HepG2 (cell line): ENCODE data around the gene HK2. TPM values are rescaled to one million over a fixed set of nuclear protein-coding genes. Genes with fewer than 3 reads are reported as not detected.

Experiments
- DR1 ChIP-seq: sonication (generic); formaldehyde crosslinking; IDR thresholded peaks from 2 replicates; pipeline ENCODE4 v1.8.0; 2021; ENCODE audit warnings: mild to moderate bottlenecking, missing genetic modification reagents, inconsistent platforms
- EZH2 ChIP-seq: conservative IDR thresholded peaks from 2 replicates; pipeline ENCODE4 v1.6.1; 2012; ENCODE audit warnings: mild to moderate bottlenecking, low read depth, low read length, moderate library complexity
- HIVEP1 ChIP-seq: sonication (generic); formaldehyde crosslinking; IDR thresholded peaks from 2 replicates; pipeline ENCODE4 v1.4.0; 2020; ENCODE audit warnings: mild to moderate bottlenecking, missing genetic modification reagents
- HOXA9 ChIP-seq: sonication (generic); formaldehyde crosslinking; IDR thresholded peaks from 2 replicates; pipeline ENCODE4 v1.8.1; 2022; ENCODE audit warnings: missing genetic modification reagents, mild to moderate bottlenecking, moderate library complexity, borderline replicate concordance
- KLF6 ChIP-seq: IDR thresholded peaks from 2 replicates; pipeline ENCODE4 v1.8.0; 2016; ENCODE audit warnings: missing biosample characterization, missing genetic modification reagents
- NR3C1 ChIP-seq: sonication (generic); formaldehyde crosslinking; IDR thresholded peaks from 2 replicates; pipeline ENCODE4 v1.4.0; 2020; ENCODE audit warnings: missing genetic modification reagents
- PAF1 ChIP-seq: IDR thresholded peaks from 2 replicates; pipeline ENCODE4 v1.6.1; 2016; ENCODE audit warnings: missing genetic modification reagents, missing compliant biosample characterization
- PHF20 ChIP-seq: sonication (generic); formaldehyde crosslinking; IDR thresholded peaks from 2 replicates; pipeline ENCODE4 v1.5.0; 2020; ENCODE audit warnings: mild to moderate bottlenecking, missing genetic modification reagents
- SKI ChIP-seq: fragments of 450-650 bp; IDR thresholded peaks from one replicate; pipeline ENCODE4 v1.6.1; 2018; ENCODE audit warnings: mild to moderate bottlenecking; ENCODE audit not compliant: partially characterized antibody
- STAG1 ChIP-seq: sonication (generic); formaldehyde crosslinking; IDR thresholded peaks from 2 replicates; pipeline ENCODE4 v1.4.0; 2020; ENCODE audit warnings: missing genetic modification reagents
- ZBTB1 ChIP-seq: sonication (generic); formaldehyde crosslinking; IDR thresholded peaks from 2 replicates; pipeline ENCODE4 v1.4.0; 2020; ENCODE audit warnings: missing genetic modification reagents, borderline replicate concordance
- ZNF136 ChIP-seq: sonication (generic); formaldehyde crosslinking; IDR thresholded peaks from 2 replicates; pipeline ENCODE4 v1.8.1; 2022; ENCODE audit warnings: low read depth, mild to moderate bottlenecking, moderate library complexity, missing genetic modification reagents
- ZNF552 ChIP-seq: sonication (generic); formaldehyde crosslinking; IDR thresholded peaks from 2 replicates; pipeline ENCODE4 v1.9.0; 2022; ENCODE audit warnings: missing genetic modification reagents, mild to moderate bottlenecking, borderline replicate concordance
- ZNF616 ChIP-seq: sonication (generic); formaldehyde crosslinking; IDR thresholded peaks from 2 replicates; pipeline ENCODE4 v1.5.0; 2020; ENCODE audit warnings: low read depth, mild to moderate bottlenecking, missing genetic modification reagents
- ZNF629 ChIP-seq: sonication (generic); formaldehyde crosslinking; conservative IDR thresholded peaks from 2 replicates; pipeline ENCODE4 v1.5.0; 2020; ENCODE audit warnings: missing genetic modification reagents
- ZNF652 ChIP-seq: IDR thresholded peaks from 2 replicates; pipeline ENCODE4 v1.6.1; 2016; ENCODE audit warnings: low read depth, borderline replicate concordance
- ZNF7 ChIP-seq: IDR thresholded peaks from 2 replicates; pipeline ENCODE4 v1.6.1; 2016; ENCODE audit warnings: missing biosample characterization, missing genetic modification reagents
- ZNF777 ChIP-seq: sonication (generic); formaldehyde crosslinking; IDR thresholded peaks from 2 replicates; pipeline ENCODE4 v1.4.0; 2020; ENCODE audit warnings: missing genetic modification reagents
- ZSCAN30 ChIP-seq: sonication (generic); formaldehyde crosslinking; IDR thresholded peaks from 2 replicates; pipeline ENCODE4 v1.5.0; 2020; ENCODE audit warnings: mild to moderate bottlenecking, missing genetic modification reagents
- polyA plus RNA-seq, 8 experiments: library from polyadenylated mRNA; depleted of rRNA in 3 of 8; stranded (reverse) in 7 of 8; unstranded in 1 of 8; fragments of >200 nt; fragmentation: Illumina TruSeq in 4 of 8; extraction: Trizol in 4 of 8; gene quantifications; 2 replicates each; pipeline versions ENCODE4 v1.2.1 to v1.2.3, GENCODE V29; 2011 to 2016; ENCODE audit warnings: low read depth in 4 of 8, missing spikeins in 1 of 8, mixed read lengths in 1 of 8; ENCODE audit not compliant: insufficient read depth in 1 of 8
- total RNA-seq, 5 experiments: library from RNA; depleted of rRNA; stranded (reverse); fragments of >200 nt; fragmentation: Illumina TruSeq; extraction: Trizol; gene quantifications; 2 replicates each; pipeline ENCODE4 v1.2.3, GENCODE V29; 2016; ENCODE audit warnings: low read depth in 1 of 5
- TF ChIP-seq, protein P1 (sequence below): sonication (generic); formaldehyde crosslinking; IDR thresholded peaks from 2 replicates; pipeline ENCODE4 v1.4.0; 2020; ENCODE audit warnings: missing genetic modification reagents, borderline replicate concordance
- TF ChIP-seq, protein P2 (sequence below): sonication (generic); formaldehyde crosslinking; IDR thresholded peaks from 2 replicates; pipeline ENCODE4 v1.9.0; 2022; ENCODE audit warnings: missing genetic modification reagents, mild to moderate bottlenecking, borderline replicate concordance
- TF ChIP-seq, protein P3 (sequence below), 2 experiments: fragments of 450-650 bp in 1 of 2; sonication (generic) in 1 of 2; formaldehyde crosslinking; IDR thresholded peaks; 2 replicates each; pipeline versions ENCODE4 v1.5.0 to v1.8.0; 2020 to 2022; ENCODE audit warnings: mild to moderate bottlenecking in 1 of 2, missing genetic modification reagents in 1 of 2
- TF ChIP-seq, protein P4 (sequence below): sonication (generic); formaldehyde crosslinking; IDR thresholded peaks from 2 replicates; pipeline ENCODE4 v1.8.0; 2022; ENCODE audit warnings: mild to moderate bottlenecking, missing genetic modification reagents, moderate library complexity

The HK2 gene
- total and polyA plus RNA-seq, 2 of the 13 experiments (the other 11 are each of a cell fraction or from before 2014, with no cell fraction given) = 13.2 to 101 TPM

DNA sequence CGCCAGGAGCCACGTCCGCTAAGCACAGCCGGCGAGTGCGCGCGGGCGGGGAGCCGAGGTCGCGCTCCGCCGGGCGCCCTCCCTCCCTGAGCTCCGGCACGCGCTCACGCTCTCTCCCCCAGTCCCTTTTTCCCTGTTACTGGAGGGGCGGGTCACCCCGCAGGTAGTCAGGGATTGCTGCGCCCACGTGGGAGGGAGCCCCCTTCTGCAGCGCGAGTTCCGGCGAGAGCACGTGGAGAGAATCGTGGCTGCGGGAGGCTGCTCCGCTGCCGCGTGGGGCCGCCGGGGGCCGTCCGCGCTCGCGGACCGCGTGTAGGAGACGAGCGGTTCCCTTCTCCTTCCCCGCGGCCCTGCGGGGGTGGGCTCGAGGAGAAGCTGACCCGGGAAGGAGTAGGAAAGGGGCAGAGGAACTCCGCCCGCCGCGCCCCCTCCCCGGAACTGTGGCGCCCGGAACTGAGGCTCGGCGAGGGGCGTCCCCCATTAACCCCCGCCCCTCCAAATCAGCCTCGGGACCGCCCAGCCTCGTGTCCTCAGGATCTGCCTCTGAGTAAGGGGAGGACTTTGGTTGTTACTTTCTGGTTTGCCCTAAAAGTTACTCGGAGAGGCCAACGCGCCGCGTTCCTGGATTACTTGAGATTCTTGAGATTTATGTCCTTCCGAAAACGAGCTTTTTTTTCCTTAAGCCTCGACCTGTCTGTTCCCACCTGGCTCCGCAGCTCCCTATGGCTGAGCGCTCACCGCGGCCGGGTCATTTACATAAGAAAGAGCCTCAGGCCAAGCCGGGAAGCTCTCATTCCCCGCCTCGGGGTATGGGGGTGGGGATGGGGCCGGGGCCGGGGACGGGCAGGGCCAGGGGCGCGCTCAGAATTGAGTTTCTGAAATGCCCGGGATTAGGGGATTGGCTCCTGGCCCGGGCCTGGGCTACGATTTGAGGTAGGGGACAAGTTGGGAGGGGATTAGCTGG lies 1.1 kb downstream of the HK2 start (continued):
- TF ChIP-seq NR3C1 (CRISPR knock-in tag) (no peak), ZNF7 (no peak), PAF1 (CRISPR knock-in tag) (no peak), HOXA9 (CRISPR knock-in tag) (peak; percentile 64; the same call in 1 of the 2 replicates), PHF20 (peak; percentile 43; the same call in 1 of the 2 replicates), ZBTB1 (no peak), ZNF777 (no peak), ZNF136 (CRISPR knock-in tag) (0 out of 2 replicates have a peak, but pooled peaks have one; percentile 29), SKI (no peak), ZNF616 (no peak), DR1 (CRISPR knock-in tag) (peak; percentile 64; the same call in 1 of the 2 replicates), ZNF629 (no peak), HIVEP1 (CRISPR knock-in tag) (peak; percentile 96), STAG1 (peak; percentile 19), ZNF552 (CRISPR knock-in tag) (peak; percentile 47; the same call in 1 of the 2 replicates), EZH2 (no peak), ZNF652 (CRISPR knock-in tag) (peak; percentile 85), ZSCAN30 (CRISPR knock-in tag) (no peak), KLF6 (CRISPR knock-in tag) (peak; percentile 83; the same call in 1 of the 2 replicates)
- TF ChIP-seq, protein P1, sequence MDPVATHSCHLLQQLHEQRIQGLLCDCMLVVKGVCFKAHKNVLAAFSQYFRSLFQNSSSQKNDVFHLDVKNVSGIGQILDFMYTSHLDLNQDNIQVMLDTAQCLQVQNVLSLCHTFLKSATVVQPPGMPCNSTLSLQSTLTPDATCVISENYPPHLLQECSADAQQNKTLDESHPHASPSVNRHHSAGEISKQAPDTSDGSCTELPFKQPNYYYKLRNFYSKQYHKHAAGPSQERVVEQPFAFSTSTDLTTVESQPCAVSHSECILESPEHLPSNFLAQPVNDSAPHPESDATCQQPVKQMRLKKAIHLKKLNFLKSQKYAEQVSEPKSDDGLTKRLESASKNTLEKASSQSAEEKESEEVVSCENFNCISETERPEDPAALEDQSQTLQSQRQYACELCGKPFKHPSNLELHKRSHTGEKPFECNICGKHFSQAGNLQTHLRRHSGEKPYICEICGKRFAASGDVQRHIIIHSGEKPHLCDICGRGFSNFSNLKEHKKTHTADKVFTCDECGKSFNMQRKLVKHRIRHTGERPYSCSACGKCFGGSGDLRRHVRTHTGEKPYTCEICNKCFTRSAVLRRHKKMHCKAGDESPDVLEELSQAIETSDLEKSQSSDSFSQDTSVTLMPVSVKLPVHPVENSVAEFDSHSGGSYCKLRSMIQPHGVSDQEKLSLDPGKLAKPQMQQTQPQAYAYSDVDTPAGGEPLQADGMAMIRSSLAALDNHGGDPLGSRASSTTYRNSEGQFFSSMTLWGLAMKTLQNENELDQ (CRISPR knock-in tag) = no peak
- TF ChIP-seq, protein P2, sequence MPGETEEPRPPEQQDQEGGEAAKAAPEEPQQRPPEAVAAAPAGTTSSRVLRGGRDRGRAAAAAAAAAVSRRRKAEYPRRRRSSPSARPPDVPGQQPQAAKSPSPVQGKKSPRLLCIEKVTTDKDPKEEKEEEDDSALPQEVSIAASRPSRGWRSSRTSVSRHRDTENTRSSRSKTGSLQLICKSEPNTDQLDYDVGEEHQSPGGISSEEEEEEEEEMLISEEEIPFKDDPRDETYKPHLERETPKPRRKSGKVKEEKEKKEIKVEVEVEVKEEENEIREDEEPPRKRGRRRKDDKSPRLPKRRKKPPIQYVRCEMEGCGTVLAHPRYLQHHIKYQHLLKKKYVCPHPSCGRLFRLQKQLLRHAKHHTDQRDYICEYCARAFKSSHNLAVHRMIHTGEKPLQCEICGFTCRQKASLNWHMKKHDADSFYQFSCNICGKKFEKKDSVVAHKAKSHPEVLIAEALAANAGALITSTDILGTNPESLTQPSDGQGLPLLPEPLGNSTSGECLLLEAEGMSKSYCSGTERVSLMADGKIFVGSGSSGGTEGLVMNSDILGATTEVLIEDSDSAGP (CRISPR knock-in tag) = peak; percentile 75; the same call in 1 of the 2 replicates
- TF ChIP-seq, protein P3, sequence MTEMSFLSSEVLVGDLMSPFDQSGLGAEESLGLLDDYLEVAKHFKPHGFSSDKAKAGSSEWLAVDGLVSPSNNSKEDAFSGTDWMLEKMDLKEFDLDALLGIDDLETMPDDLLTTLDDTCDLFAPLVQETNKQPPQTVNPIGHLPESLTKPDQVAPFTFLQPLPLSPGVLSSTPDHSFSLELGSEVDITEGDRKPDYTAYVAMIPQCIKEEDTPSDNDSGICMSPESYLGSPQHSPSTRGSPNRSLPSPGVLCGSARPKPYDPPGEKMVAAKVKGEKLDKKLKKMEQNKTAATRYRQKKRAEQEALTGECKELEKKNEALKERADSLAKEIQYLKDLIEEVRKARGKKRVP (CRISPR knock-in tag; IDR thresholded peaks at IDR 0.05) = 0 out of 4 replicates have a peak, but pooled peaks of 1 of the 2 experiments have one; percentile 37
- TF ChIP-seq, protein P4, sequence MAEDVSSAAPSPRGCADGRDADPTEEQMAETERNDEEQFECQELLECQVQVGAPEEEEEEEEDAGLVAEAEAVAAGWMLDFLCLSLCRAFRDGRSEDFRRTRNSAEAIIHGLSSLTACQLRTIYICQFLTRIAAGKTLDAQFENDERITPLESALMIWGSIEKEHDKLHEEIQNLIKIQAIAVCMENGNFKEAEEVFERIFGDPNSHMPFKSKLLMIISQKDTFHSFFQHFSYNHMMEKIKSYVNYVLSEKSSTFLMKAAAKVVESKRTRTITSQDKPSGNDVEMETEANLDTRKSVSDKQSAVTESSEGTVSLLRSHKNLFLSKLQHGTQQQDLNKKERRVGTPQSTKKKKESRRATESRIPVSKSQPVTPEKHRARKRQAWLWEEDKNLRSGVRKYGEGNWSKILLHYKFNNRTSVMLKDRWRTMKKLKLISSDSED (CRISPR knock-in tag) = no peak
